HT-29 (cell line): ENCODE data around the gene MAN1A2. TPM values are rescaled to one million over a fixed set of nuclear protein-coding genes. Genes with fewer than 3 reads are reported as not detected.
"Not testable (repeated sequence)": the region's sequence is repeated elsewhere in the genome, so short reads cannot be mapped to it uniquely, and the experiment has no call there.

Experiments used
- DNase-seq: peaks from one replicate; pipeline ENCODE4 v3.0.0-alpha.2; 2015; ENCODE audit warnings: low spot score
- total RNA-seq: library from RNA; depleted of rRNA; stranded (reverse); fragments of >200 nt; shearing (Covaris generic); gene quantifications from 2 replicates; pipeline ENCODE4 v1.2.3, GENCODE V29; 2014

MAN1A2 gene
- total RNA-seq, 1 experiment from 2014 or later = 20.4 TPM

DNA sequence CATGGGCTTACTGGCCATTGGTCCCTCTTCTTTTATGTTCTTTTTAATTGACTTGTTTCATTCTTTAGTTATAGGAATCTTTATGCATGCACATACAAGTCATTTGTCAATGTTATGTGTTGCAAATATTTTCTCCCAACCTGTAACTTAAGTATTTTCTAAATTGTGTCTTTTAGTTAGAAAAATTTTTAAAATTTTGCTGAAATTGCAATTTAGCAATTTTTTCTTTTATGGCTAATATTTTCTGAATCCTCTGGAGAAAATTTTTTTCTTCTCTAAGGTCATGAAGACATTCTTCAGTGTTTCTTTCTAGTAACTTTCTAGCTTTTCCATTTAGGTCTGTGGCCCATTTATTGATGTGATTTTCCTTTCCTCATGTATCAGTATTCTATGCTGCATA is 189.7 kb downstream of the MAN1A2 start:
- DNase-seq = no peak

DNA sequence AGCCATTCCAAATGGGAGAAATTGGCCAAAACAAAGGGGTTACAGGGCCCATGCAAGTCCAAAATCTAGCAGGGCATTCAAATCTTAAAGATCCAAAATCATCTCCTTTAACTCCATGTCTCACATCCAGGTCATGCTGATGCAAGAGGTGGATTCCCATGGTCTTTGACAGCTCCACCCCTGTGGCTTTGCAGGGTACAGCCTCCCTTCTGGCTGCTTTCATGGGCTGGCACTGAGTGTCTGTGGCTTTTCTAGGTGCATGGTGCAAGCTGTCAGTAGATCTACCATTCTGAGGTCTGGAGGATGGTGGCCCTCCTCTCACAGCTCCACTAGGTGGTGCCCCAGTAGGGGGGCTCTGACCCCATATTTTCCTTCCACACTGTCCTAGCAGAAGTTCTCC is 191.2 kb downstream of the MAN1A2 start:
- DNase-seq = not testable (repeated sequence)

DNA sequence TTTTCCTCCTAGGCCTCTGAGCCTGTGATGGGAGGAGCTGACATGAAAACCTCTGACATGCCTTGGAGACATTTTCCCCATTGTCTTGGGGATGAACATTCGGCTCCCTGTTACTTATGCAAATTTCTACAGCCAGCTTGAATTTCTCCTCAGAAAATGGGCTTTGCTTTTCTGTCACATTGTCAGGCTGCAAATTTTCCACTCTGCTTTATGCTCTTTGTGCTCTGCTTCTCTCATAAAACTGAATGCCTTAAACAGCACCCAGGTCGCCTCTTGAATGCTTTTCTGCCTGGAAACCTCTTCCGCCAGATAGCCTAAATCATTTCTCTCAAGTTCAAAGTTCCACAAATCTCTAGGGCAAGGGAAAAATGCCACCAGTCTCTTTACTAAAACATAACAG is 191.9 kb downstream of the MAN1A2 start:
- no peak for DNase-seq

DNA sequence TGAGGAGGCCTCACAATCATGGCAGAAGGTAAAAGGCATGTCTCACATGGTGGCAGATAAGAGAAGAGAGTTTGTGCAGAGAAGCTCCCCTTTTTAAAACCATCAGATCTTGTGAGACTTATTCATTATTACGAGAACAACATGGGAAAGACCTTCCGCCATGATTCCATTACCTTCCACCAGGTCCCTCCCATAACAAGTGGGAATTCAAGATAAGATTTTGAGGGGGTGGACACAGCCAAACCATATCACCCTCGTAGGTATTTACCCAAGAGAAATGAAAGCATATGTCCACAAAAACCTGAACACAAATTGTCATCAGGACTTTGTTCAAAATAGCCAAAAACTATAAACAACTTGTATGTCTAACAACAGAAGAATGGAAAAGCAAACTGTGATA is 192.7 kb downstream of the MAN1A2 start:
- no peak for DNase-seq

DNA sequence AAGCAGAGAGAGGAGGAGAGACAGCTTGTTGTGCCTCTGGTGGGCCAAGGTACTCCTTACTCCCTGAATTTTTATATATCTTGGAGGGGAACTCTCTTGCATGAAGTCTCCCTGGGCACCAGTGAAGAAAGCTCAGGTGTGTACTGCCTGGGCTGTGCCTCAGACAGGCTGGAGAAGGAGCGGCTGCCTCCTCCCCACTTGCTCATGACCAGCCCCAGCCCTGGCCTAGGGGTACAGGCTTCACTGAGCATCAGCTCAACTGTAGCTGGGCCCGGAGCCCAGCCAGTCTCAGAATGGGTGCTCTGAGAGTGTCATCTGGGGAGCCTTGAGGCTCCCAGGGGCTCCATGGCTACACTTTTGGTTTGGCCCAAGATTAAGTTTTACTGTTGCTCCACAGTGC is 193.8 kb downstream of the MAN1A2 start:
- DNase-seq = no peak

DNA sequence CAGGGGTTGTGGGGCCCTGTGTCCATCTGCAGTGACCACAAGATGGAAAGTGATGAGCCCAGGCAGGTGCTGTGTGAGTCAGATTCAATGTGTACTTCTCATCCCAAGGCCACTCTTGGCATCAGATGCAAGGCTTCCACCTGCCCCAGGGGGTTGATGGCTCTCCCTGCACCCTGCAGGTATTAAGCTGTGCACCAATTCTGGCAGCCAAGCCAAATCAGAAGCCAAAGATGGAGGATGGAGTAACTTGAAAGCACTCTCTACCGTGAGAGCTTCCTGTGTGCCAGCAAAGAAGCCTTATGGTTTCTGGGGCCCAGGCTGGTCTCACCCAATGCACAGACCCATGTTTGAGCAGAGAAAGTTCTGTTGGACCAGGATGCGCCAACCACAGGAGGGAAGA is 194.3 kb downstream of the MAN1A2 start:
- DNase-seq = no peak

DNA sequence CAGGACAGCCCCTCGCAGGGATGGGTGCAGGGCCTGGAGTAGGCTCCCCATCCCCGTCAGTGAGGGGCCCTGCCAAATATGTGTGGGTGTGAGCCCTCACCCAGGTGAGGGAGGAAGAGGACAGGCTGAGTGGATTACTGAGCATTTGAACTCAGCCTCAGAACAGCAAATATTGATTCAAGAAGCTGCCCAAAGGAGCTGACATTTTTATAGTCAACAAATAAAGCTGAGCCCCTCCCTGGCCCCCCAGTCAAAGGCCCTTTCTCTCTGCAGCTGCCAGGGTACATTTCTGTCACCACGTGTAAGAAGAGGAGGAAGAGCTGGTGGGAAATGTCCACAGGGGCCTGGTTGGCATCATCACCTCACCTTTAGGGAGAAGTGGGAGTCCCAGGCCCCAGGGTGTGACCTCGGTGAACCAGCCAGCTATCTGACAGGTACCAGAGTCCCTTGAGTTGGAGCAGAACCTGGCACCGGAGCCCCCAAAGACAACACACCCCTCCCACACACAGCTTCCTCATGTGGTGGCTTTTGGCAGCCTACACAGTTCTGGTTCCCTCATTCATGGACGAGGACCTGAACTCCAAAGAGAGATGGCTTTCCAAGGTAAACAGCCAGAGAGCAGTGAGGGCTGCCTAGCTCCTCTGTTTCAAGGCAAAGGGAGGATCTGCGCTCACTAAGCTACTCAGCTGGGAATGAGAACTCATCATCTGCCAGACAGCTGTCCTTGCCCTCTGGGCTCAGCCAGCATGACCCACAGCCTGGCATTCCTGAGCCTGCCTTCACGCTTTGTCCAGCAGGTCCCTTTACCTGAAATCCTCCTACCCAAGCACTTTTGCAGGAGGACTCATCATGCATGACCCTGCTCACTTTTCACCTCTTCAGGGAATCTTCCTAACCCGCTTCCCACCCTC is 195.6 kb downstream of the MAN1A2 start:
- DNase-seq = no peak

DNA sequence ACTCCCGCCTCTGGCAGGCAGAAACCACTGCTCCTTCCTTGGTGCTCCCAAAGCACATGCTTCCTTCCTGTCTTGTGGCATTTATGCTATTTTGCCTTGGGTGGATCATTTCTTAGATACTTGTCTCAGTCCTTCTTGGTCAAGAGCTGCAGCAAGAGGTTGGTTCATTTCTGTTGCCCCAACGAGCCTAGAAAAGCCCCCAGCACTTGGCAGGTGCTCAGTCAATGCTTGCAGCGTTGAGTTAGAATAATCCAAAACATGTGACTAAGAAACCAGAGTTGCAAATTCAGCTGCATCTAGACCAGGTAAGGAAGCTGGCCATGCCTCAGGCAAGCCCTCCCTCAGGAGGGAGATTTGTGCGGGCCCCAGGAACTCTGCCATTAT is 196.2 kb downstream of the MAN1A2 start:
- DNase-seq = no peak

DNA sequence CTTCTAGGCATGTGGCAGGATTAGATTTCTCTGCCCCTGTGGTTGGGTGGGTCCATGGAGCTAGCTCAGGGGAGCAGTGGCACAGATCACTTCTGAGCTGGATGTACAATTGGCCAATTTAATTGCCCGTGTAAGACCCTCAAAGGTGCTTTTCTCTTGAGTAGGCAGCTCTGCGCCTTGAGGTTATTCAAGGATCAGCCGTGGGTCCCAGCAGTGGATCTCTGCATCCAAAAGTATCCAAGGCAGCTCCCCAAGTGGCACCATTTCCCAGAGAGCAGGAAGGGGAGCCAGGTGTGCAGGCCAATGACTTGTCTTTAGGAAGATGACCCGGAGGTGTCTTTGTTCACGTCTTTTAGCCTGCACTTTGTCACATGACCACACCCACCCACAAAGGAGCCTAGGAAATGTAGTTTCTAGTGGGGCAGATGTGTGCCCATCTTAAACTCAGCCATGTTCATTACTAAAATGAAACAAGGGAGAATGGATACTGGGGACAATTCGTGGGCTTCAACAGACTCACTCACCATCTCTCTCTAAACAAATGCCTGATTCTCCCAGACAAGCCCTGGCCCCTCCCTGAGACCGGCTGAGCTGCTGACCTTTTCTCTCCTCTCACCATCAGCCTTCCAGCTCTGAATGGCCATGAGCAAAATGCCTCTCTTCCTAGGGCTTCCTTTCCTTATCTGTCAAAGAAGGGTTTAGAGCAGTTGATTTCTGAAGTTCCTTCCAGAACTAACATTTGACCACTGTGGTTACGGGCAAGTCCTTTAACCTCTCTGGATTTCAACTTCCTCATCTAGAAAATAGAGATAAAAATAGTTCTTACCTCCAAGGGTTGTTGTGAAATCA is 197.2 kb downstream of the MAN1A2 start:
- DNase-seq = no peak

DNA sequence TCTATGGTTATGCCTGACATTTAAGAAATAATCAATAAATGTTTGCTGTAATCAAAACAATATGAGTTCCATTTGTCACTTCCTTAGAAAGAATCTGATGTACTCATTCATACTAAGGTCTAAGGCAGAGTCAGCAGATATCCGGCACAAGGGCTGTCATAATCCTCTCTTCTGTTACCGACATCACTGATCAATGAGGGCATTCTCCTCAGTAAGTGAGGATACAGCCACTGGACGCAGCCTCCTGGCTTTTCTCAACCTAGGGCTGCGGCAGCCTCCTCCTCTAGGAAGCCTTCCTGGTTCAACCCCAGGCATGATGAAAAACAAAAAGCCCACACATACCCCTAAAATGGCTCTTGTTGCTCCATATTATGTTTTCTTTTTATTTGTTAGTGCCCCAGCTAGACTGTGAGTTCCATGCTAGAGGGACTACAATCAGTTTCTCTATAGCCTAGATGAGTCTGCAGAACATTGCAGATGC is 197.9 kb downstream of the MAN1A2 start:
- DNase-seq = no peak

DNA sequence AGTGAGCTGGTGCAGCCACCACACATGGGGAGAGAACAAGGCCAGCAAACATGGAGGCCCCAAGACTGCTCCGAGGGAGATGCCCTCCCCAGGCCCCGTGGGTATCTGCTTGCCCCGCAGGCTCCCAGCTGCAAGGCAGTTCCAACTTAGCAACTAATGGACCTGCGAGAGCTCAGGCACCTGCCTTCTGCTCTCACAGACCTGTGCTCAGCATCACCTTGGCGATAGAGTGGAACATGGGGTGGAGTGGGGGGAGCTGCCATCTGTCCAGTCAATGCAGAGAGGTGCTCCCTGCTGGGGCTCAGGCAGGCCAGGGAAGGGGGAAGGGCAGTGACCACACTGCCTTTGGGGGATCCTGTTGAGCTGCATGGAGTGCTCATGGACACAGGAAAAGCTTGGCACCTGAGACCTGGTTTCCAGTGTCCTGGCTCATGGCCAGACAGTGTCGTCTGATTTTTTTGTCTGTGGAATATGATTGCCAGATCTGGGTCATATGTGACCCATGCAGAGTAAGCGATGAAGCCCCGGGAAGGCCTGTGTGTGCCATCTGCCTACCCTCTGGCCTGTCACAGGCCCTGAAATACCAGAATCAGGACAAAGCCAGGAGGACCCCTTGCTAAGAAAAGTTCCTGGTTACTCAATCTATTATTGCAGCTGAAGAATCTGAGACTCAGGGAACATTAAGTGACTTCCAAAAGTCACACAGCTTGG is 198.7 kb downstream of the MAN1A2 start:
- DNase-seq = no peak

DNA sequence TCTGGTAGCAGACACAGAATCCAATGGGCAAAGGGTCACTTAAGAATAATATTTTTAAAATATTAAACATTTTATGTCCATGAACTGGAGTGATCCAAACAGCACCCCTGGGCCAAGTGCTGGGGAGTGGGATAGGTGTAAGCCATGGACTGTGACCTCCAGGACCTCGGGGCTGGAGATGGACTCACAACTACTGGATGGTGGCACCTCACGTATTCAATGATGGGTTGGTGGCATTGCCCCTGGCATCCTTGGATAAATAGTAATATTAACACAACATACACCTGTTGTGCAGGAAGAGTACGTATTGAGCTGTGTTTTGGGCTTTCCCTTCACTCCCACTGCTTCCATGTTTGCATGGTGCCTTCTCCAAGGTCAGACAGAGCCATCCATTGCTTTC is 199.3 kb downstream of the MAN1A2 start:
- DNase-seq = no peak

DNA sequence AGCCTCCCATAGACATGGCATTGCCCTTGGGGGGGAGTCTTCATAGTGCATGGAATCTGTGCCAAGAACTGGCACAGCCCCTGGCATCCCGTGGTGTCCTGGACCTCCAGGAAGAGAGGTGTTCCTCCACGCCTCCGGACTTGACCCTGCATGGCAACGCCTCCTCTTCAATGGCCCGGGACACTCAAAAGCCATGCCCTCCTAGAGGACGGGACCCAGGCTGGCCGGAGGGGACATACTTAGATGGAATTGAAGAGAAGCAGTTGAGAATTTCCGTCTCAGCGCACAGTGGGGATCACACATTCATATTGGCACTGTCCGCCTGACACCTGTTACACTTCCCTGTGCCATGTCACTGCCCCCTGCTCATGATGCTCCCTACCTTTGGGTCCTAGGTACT is 200.2 kb downstream of the MAN1A2 start:
- no peak for DNase-seq

DNA sequence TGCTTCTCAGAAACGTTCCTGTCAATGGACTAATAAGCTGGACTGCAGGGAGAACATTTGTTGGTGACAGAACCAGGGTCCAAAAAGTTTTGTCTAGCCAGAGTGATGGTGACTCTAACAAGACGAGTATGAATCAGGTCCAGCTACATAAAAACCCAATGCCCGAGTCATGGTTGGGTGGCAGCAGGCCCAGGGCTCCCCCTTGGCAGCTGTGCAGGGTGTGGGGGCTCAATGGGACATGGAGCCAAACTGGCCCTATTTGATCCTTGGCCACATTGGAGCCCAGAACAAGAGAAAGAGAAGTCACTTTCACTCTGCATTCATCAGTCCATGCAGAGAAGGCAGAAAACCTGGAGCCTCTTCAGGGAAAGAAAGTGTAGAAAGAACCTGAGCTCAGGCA is 200.7 kb downstream of the MAN1A2 start:
- no peak for DNase-seq

DNA sequence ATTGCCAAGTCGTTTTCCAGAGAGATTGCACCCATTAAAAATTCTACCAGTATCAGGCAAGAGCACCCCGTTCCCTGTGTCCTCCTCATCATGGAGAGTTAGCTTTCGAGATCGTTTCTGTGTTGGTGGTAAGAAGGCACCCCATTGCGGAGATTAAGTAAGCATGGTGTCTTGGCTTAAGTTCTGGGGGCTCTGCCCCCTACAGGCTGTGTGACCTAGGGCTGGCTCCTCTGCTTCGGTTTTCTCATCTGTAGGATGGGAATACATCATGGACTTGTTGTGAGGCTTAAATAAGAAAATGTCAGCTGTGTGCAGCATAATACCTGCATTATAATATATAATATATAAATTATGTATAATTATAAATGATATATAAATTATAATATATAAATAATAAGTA is 201.8 kb downstream of the MAN1A2 start:
- no peak for DNase-seq

DNA sequence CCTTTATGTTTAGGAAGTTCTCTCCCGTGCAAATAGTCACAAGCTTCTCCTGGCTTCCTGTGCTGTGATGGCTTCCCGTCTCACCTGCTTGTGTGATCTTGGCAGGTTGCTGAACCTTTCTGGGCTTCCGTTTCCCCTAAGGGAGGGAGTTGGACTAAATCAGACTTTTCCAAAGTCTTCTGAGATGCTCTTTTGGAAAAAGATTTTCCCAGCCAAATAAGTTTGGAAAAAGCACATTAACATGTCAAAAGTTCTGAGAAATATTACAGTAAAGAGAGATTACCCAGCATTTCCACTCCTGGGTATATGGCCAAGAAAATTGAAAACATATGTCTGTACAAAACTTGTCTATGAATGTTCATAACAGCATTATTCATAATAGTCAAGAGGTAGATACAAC is 202.6 kb downstream of the MAN1A2 start:
- no peak for DNase-seq

DNA sequence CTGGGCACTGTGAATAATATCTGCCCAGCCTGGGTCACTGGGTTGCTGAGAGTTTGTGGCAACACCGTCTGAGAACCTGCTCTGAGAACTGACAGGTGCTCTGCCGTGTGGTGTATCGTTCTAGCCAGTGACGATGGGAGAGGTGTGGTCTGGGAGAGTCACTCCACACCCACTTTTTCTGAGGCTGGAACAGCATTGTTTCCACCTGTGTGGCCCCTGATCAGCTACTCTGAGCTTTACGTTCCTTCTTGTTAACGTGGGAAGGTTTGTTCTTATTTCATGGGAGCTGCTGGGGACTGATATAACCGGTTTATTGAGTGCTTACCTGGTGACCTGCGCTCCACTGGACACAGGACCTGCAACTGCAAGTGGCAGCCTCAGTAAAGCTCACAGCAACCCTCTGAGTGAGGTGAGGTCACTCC is 203.8 kb downstream of the MAN1A2 start:
- DNase-seq = peak; percentile 84

DNA sequence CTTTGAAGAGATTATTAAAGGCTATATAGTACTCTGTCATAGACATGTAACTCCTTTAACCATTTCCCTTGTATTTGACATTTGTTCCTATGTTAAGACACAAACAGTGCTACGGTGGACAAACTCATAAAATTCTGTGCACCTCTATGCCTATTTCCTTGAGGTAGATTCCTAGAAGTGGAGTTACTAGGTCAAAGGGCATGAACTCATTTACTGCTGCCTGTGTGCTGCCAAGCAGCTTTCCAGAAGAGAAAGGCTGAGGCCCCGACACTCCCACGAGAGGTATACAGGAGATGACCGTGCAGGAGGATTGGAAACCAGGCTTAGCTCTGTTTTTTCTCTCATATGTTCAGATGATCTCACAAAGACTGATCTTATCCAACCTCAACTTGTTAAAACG is 204.2 kb downstream of the MAN1A2 start:
- no peak for DNase-seq

DNA sequence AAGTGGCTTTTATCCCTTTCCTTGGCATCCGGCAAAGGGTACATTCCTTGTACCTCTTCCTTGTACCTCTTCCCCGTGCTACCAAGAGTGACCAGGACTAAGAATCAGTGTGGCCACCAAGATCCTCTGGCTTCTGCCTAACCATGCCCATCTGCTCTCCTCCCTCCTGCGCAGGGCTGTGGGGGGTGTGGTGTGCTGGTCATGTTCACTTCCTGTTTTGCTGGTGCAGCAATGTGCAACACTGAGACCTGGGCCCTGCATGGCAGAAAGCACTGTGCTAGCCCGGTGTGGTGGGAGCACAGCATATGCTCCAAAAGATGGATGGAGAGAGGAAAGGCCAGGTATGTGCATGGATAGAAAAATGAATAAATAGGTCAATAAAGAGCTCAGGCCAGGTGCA is 205.3 kb downstream of the MAN1A2 start:
- no peak for DNase-seq

DNA sequence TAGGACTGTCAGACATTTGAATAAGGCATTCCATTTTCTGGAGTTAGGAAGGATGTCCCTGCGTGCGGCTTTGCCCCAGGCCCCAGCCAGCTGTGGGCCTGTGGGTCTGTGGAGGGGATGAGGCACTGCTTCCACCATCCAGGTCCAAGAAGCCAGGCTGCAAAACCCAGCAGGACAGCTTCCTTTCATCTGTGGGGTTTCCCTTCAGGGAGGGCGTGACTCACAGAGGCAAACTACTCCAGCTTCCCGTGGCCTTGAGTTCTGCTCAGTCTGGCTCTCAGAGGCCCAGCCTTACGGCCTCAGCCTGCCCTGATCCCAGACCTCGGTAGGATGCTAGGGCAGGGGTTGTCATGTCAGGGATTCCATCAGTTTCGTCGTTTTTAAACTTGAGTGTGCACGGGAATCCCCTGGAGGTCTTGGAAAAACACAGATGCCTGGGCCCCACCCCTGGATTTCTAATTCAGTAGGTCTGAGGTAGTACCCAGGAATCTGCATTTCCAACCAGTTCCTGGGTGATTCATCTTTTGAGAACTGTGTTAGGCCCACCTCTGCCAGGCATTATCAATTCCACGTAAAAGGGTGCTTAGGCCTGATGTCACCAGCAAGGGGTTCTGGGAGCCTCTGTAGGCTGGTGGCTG is 206.3 kb downstream of the MAN1A2 start:
- DNase-seq = no peak

DNA sequence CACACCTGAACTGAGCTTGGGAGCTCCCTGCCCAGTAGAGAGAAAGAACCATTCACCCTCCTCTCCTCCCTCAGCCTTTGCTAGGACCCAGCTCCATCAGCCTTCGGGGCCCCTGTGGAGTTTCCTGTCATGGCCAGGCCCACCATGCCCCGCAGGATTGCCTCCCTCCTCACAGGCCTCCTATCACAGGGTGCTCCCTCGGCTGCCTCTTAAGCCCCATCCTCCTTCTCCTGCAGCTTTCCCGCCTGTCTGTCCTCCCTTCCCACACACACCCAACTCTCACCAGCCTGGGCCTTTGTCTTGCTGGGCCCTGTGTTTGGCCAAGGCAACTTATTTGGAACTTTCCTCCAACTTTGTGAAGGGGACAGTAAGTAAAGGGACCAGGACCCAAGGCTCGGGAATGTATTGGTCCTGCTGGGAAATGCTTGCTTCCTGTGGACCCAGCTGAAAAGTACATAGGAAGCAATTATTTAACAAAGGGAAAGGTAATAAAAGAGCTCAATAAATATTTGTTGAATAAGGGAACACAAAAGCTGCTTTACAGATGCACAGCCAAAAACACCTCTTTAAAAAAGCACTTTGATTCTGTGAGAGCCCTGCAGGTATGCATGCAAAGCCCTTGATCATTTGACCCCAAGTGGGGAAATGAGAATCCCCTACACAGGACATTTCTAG is 207.0 kb downstream of the MAN1A2 start:
- no peak for DNase-seq
